GM12878 (cell line): ENCODE measurements around the gene BCL2L13. TPM values are rescaled to one million over a fixed set of nuclear protein-coding genes. Genes with fewer than 3 reads are reported as not detected.

ENCODE experiments used
- ATAC-seq: fragments of 200-7000 bp; cut with Tn5 transposase; 3 replicates; pipeline ENCODE4 v1.9.1; 2020; ENCODE audit warnings: mild to moderate bottlenecking, moderate library complexity
- BruUV-seq: library from RNA; stranded (reverse); fragments of 400-500 nt; replicated peaks from 2 replicates; lab custom pipeline; 2021; lab: Mats Ljungman, UMichigan
- CTCF ChIA-PET: fragments of 300-600 bp; sonication (Branson Sonifier 250); formaldehyde crosslinking; extraction: SDS; loops from one replicate; lab custom pipeline; 2021; ENCODE audit warnings: inconsistent platforms; lab: Yijun Ruan, JAX
- POLR2A ChIA-PET: fragments of 350-600 bp; formaldehyde crosslinking; extraction: SDS; loops from one replicate; lab custom pipeline; 2021; ENCODE audit warnings: inconsistent platforms; lab: Charles Lee
- RAD21 ChIA-PET: fragments of 300-600 bp; sonication (Branson Sonifier 250); formaldehyde crosslinking; loops from one replicate; lab custom pipeline; 2023; ENCODE audit warnings: antibody characterized with exemption; ENCODE audit not compliant: unreplicated experiment; lab: Charles Lee
- SMC1A ChIA-PET: fragments of 300-600 bp; sonication (Branson Sonifier 250); formaldehyde crosslinking; loops from one replicate; lab custom pipeline; 2023; ENCODE audit not compliant: unreplicated experiment, uncharacterized antibody; lab: Charles Lee
- DNase-seq: peaks from one replicate; pipeline ENCODE4 v3.0.0-alpha.2; 2011; ENCODE audit warnings: low read depth, low spot score
- FAIRE-seq: peaks from 3 replicates; lab custom pipeline; 2011; peaks lifted over from hg19 to GRCh38; lab: Jason Lieb, UNC
- H2AFZ ChIP-seq: 2 replicates; pipeline ENCODE4 v1.6.0; 2011; ENCODE audit warnings: low read depth, low read length, control low read depth; ENCODE audit not compliant: control insufficient read depth
- H3K27ac ChIP-seq: 2 replicates; pipeline ENCODE4 v1.5.1; 2011; ENCODE audit warnings: control low read depth; ENCODE audit not compliant: control insufficient read depth, insufficient read depth
- H3K27me3 ChIP-seq, 2 experiments: replicated peaks in 1 of 2; 2 replicates each; pipeline versions ENCODE4 v1.6.0 to v1.6.1; 2011; ENCODE audit warnings: low read length in 1 of 2; ENCODE audit not compliant: control insufficient read depth in 2 of 2, insufficient read depth in 2 of 2
- H3K36me3 ChIP-seq, 2 experiments: 2 replicates each; pipeline ENCODE4 v1.5.1; 2011; ENCODE audit warnings: low read length in 1 of 2; ENCODE audit not compliant: control insufficient read depth in 2 of 2, insufficient read depth in 2 of 2
- H3K4me1 ChIP-seq: 2 replicates; pipeline ENCODE4 v1.6.1; 2011; ENCODE audit warnings: mild to moderate bottlenecking, low read length, moderate library complexity, mixed read lengths; ENCODE audit not compliant: control insufficient read depth, insufficient read depth
- H3K4me2 ChIP-seq: 2 replicates; pipeline ENCODE4 v1.6.0; 2011; ENCODE audit warnings: control low read depth; ENCODE audit not compliant: control insufficient read depth, insufficient read depth
- H3K4me3 ChIP-seq: fragments of 200-600 bp; sonication (generic); 2 replicates; pipeline ENCODE4 v1.5.1; 2016
- H3K79me2 ChIP-seq: 2 replicates; pipeline ENCODE4 v1.6.0; 2011; ENCODE audit warnings: low read length; ENCODE audit not compliant: control insufficient read depth, insufficient read depth
- H3K9ac ChIP-seq: 2 replicates; pipeline ENCODE4 v1.8.0; 2011; ENCODE audit warnings: low read length, control low read depth, mixed read lengths; ENCODE audit not compliant: control insufficient read depth, insufficient read depth
- H3K9me3 ChIP-seq: replicated peaks from 3 replicates; pipeline ENCODE4 v1.5.1; 2011; ENCODE audit warnings: mild to moderate bottlenecking, low read length; ENCODE audit not compliant: control insufficient read depth, insufficient read depth
- H4K20me1 ChIP-seq: 2 replicates; pipeline ENCODE4 v1.6.0; 2011; ENCODE audit not compliant: control insufficient read depth, insufficient read depth
- CHD1 ChIP-seq: IDR thresholded peaks from 2 replicates; pipeline ENCODE4 v1.6.1; 2012; ENCODE audit warnings: low read depth, low read length, improper control_type of control experiment
- CREB1 ChIP-seq: IDR thresholded peaks from 2 replicates; pipeline ENCODE4 v1.6.1; 2012; ENCODE audit warnings: low read depth, mild to moderate bottlenecking, inconsistent platforms
- E2F4 ChIP-seq: IDR thresholded peaks from 2 replicates; pipeline ENCODE4 v1.6.1; 2012; ENCODE audit warnings: low read depth, low read length, improper control_type of control experiment
- FOXK2 ChIP-seq: fragments of 450-650 bp; IDR thresholded peaks from 2 replicates; pipeline ENCODE4 v1.6.1; 2017; ENCODE audit warnings: mild to moderate bottlenecking, moderate library complexity
- HDAC6 ChIP-seq: fragments of 200-600 bp; sonication (generic); IDR thresholded peaks from one replicate; pipeline ENCODE4 v1.8.0; 2017; ENCODE audit warnings: antibody characterized with exemption; ENCODE audit not compliant: unreplicated experiment
- IRF4 ChIP-seq: IDR thresholded peaks from 2 replicates; pipeline ENCODE4 v1.6.1; 2011; ENCODE audit warnings: low read depth, low read length
- MLLT1 ChIP-seq: fragments of 450-650 bp; IDR thresholded peaks from 2 replicates; pipeline ENCODE4 v1.6.1; 2016; ENCODE audit warnings: mild to moderate bottlenecking
- MXI1 ChIP-seq: fragments of 150-350 bp; IDR thresholded peaks from 2 replicates; pipeline ENCODE4 v1.6.1; 2011; ENCODE audit warnings: low read depth, mild to moderate bottlenecking, inconsistent platforms, low read length, improper control_type of control experiment
- NBN ChIP-seq: fragments of 450-650 bp; IDR thresholded peaks from 2 replicates; pipeline ENCODE4 v1.6.1; 2016
- RAD51 ChIP-seq: fragments of 450-650 bp; IDR thresholded peaks from 2 replicates; pipeline ENCODE4 v1.6.1; 2016; ENCODE audit warnings: moderate library complexity, mild to moderate bottlenecking, inconsistent platforms
- RB1 ChIP-seq: fragments of 450-650 bp; formaldehyde crosslinking; IDR thresholded peaks from 2 replicates; pipeline ENCODE4 v1.6.1; 2017; ENCODE audit warnings: mild to moderate bottlenecking, borderline replicate concordance
- SIN3A ChIP-seq: IDR thresholded peaks from 2 replicates; pipeline ENCODE4 v1.6.1; 2012; ENCODE audit warnings: low read depth, low read length, improper control_type of control experiment
- USF1 ChIP-seq: IDR thresholded peaks from 2 replicates; pipeline ENCODE4 v1.6.1; 2011; ENCODE audit warnings: borderline replicate concordance, low read depth, mild to moderate bottlenecking, moderate library complexity, mixed read lengths, low read length; ENCODE audit not compliant: insufficient read depth; ENCODE audit errors: extremely low read length
- YBX1 ChIP-seq: fragments of 450-650 bp; IDR thresholded peaks from 2 replicates; pipeline ENCODE4 v1.6.1; 2016; ENCODE audit warnings: antibody characterized with exemption
- WGBS: methylation state at CpG from one replicate; pipeline ENCODE4 v1.1.6; 2016; ENCODE audit warnings: low lambda C conversion rate; ENCODE audit not compliant: insufficient replicate concordance, insufficient coverage; ENCODE audit errors: missing lambda C conversion rate; 5-methylcytosine and 5-hydroxymethylcytosine counted together
- in situ Hi-C: fragments of 300-500 bp; cut with MboI; formaldehyde crosslinking; loops from 9 replicates; pipeline ENCODE4 v1.14.3; 2018; ENCODE audit warnings: mixed read lengths
- intact Hi-C: fragments of 100-400 bp; cut with micrococcal nuclease; formaldehyde crosslinking; loops from one replicate; pipeline ENCODE4 v1.14.2; 2022; ENCODE audit not compliant: unreplicated experiment
- polyA plus RNA-seq, 11 experiments: library from polyadenylated mRNA; depleted of rRNA in 4 of 11; unstranded in 6 of 11; stranded (reverse) in 5 of 11; fragments of >200 nt; fragmentation: Nextera tagmentation in 4 of 11; fragmentation: Illumina TruSeq in 1 of 11; extraction: Ambion mirVana in 4 of 11; extraction: Trizol in 1 of 11; gene quantifications; 1 replicate in 1 of 11; 2 replicates in 10 of 11; pipeline versions ENCODE4 v1.2.1 to v1.2.3, GENCODE V29; 2011 to 2016; ENCODE audit warnings: inconsistent platforms in 2 of 11, missing spikeins in 2 of 11, low read depth in 1 of 11
- total RNA-seq, 4 experiments: library from RNA; depleted of rRNA in 3 of 4; stranded (reverse); fragments of >200 nt in 3 of 4; fragmentation: Illumina TruSeq in 1 of 4; extraction: Trizol in 1 of 4; gene quantifications; 2 replicates each; pipeline versions ENCODE4 v1.2.1 to v1.2.3, GENCODE V29; 2013 to 2021

BCL2L13 gene
- total and polyA plus RNA-seq, 10 of the 15 experiments (the other 5 are each of a cell fraction or from before 2014, with no cell fraction given) = 18.6 to 30.6 (median 28.2) TPM

- Histone ChIP-seq H3K9me3 (no peaks in the 10 kb centered on the region), H3K27ac (no peak overlapping the region), H3K4me1 (no peaks in the 10 kb centered on the region), H2AFZ (no peak overlapping the region), H3K79me2 (no peaks in the 10 kb centered on the region), H3K4me3 (no peak overlapping the region), H3K9ac (no peak overlapping the region), H4K20me1 (no peaks in the 10 kb centered on the region), H3K36me3 (0 out of 4 replicates have a peak, but pooled peaks cover 0 to under 1% of the 10 kb centered on the region in 2 experiments), H3K4me2 (no peak overlapping the region), H3K27me3 (no peaks in the 10 kb centered on the region)
- CTCF ChIA-PET = no interaction called here
- FAIRE-seq (no peak), DNase-seq (no peak), ATAC-seq (no peak)
- POLR2A ChIA-PET = no interaction called here
- TF ChIP-seq USF1 = no peak
- TF ChIP-seq MXI1 = no peak
- no peak for TF ChIP-seq YBX1
- TF ChIP-seq IRF4 = no peak
- no peak for TF ChIP-seq CREB1
- TF ChIP-seq RAD51 = no peak
- TF ChIP-seq MLLT1 = no peak
- no peak for TF ChIP-seq E2F4
- TF ChIP-seq NBN = no peak
- no peak for TF ChIP-seq SIN3A
- TF ChIP-seq CHD1 = no peak
- TF ChIP-seq RB1 = no peak
- no peak for TF ChIP-seq FOXK2
- no peak for TF ChIP-seq HDAC6
- intact Hi-C loops (no loop called here), in situ Hi-C loops (no loop called here)
- RAD21 ChIA-PET = no interaction called here
- no TSS peak for BruUV-seq
- SMC1A ChIA-PET = interaction anchor here (1.1 kb wide), 1 partner anchor 27 kb away, joined by 3 read pairs; no protein-coding TSS in a partner anchor
- no CpG with 5 or more reads among the region's 1 CpG for WGBS
Observed at GRCh38 chr22:17678817-17679385, 40.3 kb downstream of the BCL2L13 start.
